ENCODE data around the gene ATP1A3. TPM values are rescaled to one million over a fixed set of nuclear protein-coding genes. Genes with fewer than 3 reads are reported as not detected.

ATP1A3 gene
- total RNA-seq (2022; extraction: Qiagen RNA extraction; ENCODE audit: low read depth): 3.5 to 5.8 TPM (median 4.7 TPM) in 5 replicates

GRCh38 chr19:41993612-41994483 is at the start of gene ATP1A3:
Gene ATP1A3 (minus strand): TSS chr19:41994230. CDS start chr19:41994076, 154 bp downstream.

GRCh38 chr19:41959056-41960053 is 34.7 kb downstream of the ATP1A3 start, which contains the start of gene RABAC1:
Gene RABAC1 (minus strand): TSS chr19:41959321. CDS start chr19:41959292, 29 bp downstream.

DNA sequence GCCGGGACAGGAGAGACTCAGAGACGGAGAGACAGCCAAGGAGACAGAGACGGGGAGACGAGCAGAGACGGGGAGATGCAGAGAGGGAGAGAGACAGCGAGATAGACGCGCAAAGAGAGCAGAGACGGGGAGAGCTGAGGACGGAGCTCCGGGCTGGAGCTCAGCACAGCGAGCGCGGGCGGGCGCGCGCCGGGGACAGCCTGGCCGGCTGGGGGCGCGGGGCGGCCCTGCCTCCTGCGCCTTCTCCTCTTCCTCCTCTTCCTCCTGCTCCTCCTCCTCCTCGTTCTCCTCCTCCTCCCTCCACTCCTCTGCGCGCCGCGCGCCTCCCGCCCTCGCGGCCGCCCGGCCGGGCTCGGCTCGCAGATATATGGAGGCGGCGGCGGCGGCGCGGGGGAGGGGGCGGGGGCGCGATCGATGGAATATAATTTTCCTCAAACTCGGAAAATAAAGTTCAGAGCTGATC is 65.8 kb downstream of the ATP1A3 start, which contains the start of gene ERFL:
Gene ERFL (minus strand): TSS at position 229 of the 463 bp plus-strand sequence. CDS start 15,530 bp downstream, outside the sequence.

Other genes with a start within 250 kb of the ATP1A3 start
- gene CEACAM6, start 238.7 kb downstream of the ATP1A3 start, total RNA-seq (2022; extraction: Qiagen RNA extraction; ENCODE audit: low read depth): 14.9 to 22.6 TPM (median 20.6 TPM) in 5 replicates
- not detected in 5 replicates for gene CEACAM3, start 197.6 kb downstream of the ATP1A3 start, total RNA-seq (2022; extraction: Qiagen RNA extraction; ENCODE audit: low read depth)
- not detected in 5 replicates for gene LYPD4, start 149.5 kb downstream of the ATP1A3 start, total RNA-seq (2022; extraction: Qiagen RNA extraction; ENCODE audit: low read depth)
- not detected in 5 replicates for gene DMRTC2, start 149.2 kb downstream of the ATP1A3 start, total RNA-seq (2022; extraction: Qiagen RNA extraction; ENCODE audit: low read depth)
- 9,077 to 10,791 TPM (median 9,411 TPM) in 5 replicates for gene RPS19, start 134.0 kb downstream of the ATP1A3 start, total RNA-seq (2022; extraction: Qiagen RNA extraction; ENCODE audit: low read depth)
- 0.66 to 1.3 TPM (median 0.91 TPM) in 5 replicates for gene CD79A, start 117.0 kb downstream of the ATP1A3 start, total RNA-seq (2022; extraction: Qiagen RNA extraction; ENCODE audit: low read depth)
- 83.9 to 123 TPM (median 107 TPM) in 5 replicates for gene ARHGEF1, start 111.0 kb downstream of the ATP1A3 start, total RNA-seq (2022; extraction: Qiagen RNA extraction; ENCODE audit: low read depth)
- gene ERFL, start 65.8 kb downstream of the ATP1A3 start, total RNA-seq (2022; extraction: Qiagen RNA extraction; ENCODE audit: low read depth): 0.23 to 0.35 TPM (median 0.29 TPM) in 5 replicates
- gene RABAC1, start 34.9 kb downstream of the ATP1A3 start, total RNA-seq (2022; extraction: Qiagen RNA extraction; ENCODE audit: low read depth): 204 to 269 TPM (median 241 TPM) in 5 replicates
- 0.37 to 0.50 TPM (median 0.42 TPM) in 5 replicates for gene GRIK5, start 76.0 kb upstream of the ATP1A3 start, total RNA-seq (2022; extraction: Qiagen RNA extraction; ENCODE audit: low read depth)
- gene ZNF574, start 81.9 kb upstream of the ATP1A3 start, total RNA-seq (2022; extraction: Qiagen RNA extraction; ENCODE audit: low read depth): 28.7 to 38.8 TPM (median 36.8 TPM) in 5 replicates
- gene POU2F2, start 138.2 kb upstream of the ATP1A3 start, total RNA-seq (2022; extraction: Qiagen RNA extraction; ENCODE audit: low read depth): 0.15 to 0.80 TPM (median 0.41 TPM) in 5 replicates
- gene DEDD2, start 223.4 kb upstream of the ATP1A3 start, total RNA-seq (2022; extraction: Qiagen RNA extraction; ENCODE audit: low read depth): 54.3 to 74.7 TPM (median 66.0 TPM) in 5 replicates
- 15.5 to 21.1 TPM (median 19.8 TPM) in 5 replicates for gene ZNF526, start 226.1 kb upstream of the ATP1A3 start, total RNA-seq (2022; extraction: Qiagen RNA extraction; ENCODE audit: low read depth)
- gene GSK3A, start 248.4 kb upstream of the ATP1A3 start, total RNA-seq (2022; extraction: Qiagen RNA extraction; ENCODE audit: low read depth): 104 to 150 TPM (median 147 TPM) in 5 replicates